HepG2 (cell line): ENCODE data around the gene STIM2. TPM values are rescaled to one million over a fixed set of nuclear protein-coding genes. Genes with fewer than 3 reads are reported as not detected.

ENCODE experiments used
- ATAC-seq: fragments of 200-7000 bp; cut with Tn5 transposase; 3 replicates; pipeline ENCODE4 v1.9.1; 2020; ENCODE audit warnings: mild to moderate bottlenecking, moderate library complexity
- BruUV-seq: library from RNA; stranded (reverse); fragments of 400-500 nt; replicated peaks from 2 replicates; lab custom pipeline; 2021; lab: Mats Ljungman, UMichigan
- CTCF ChIA-PET: fragments of 300-600 bp; formaldehyde crosslinking; extraction: SDS; loops from one replicate; lab custom pipeline; 2021; ENCODE audit warnings: low total read pairs, inconsistent platforms, low intra/inter-chr PET ratio; lab: Yijun Ruan, JAX
- POLR2A ChIA-PET: fragments of 350-600 bp; sonication (Branson Sonifier 250); formaldehyde crosslinking; loops from one replicate; lab custom pipeline; 2020; ENCODE audit warnings: antibody characterized with exemption, inconsistent platforms; lab: Yijun Ruan, JAX
- DNase-seq: peaks from one replicate; pipeline ENCODE4 v3.0.0-alpha.2; 2015; ENCODE audit warnings: low spot score
- FAIRE-seq: peaks from 3 replicates; lab custom pipeline; 2011; peaks lifted over from hg19 to GRCh38; lab: Jason Lieb, UNC
- H2AFZ ChIP-seq: one replicate; pipeline ENCODE4 v1.6.1; 2011; ENCODE audit warnings: low read length, inconsistent platforms
- H3K27ac ChIP-seq: fragments of 300-600 bp; 3 replicates; pipeline ENCODE4 v1.8.0; 2011; ENCODE audit warnings: mixed run types, mild to moderate bottlenecking, mixed read lengths, low read length, inconsistent platforms; ENCODE audit not compliant: insufficient read depth; ENCODE audit errors: extremely low read length
- H3K27me3 ChIP-seq, 2 experiments: fragments of 200-600 bp in 1 of 2; 2 replicates in 1 of 2; 3 replicates in 1 of 2; pipeline versions ENCODE4 v1.6.0 to v1.8.0; 2011; ENCODE audit warnings: low read length in 2 of 2, mild to moderate bottlenecking in 2 of 2, moderate library complexity in 2 of 2, inconsistent platforms in 1 of 2; ENCODE audit not compliant: insufficient read depth in 2 of 2, control insufficient read depth in 1 of 2
- H3K36me3 ChIP-seq, 2 experiments: fragments of 200-600 bp in 1 of 2; replicated peaks in 1 of 2; 2 replicates in 1 of 2; 3 replicates in 1 of 2; pipeline versions ENCODE4 v1.5.1 to v1.8.0; 2011; ENCODE audit warnings: low read length in 2 of 2, inconsistent platforms in 1 of 2; ENCODE audit not compliant: insufficient read depth in 2 of 2, control insufficient read depth in 1 of 2
- H3K4me1 ChIP-seq: 2 replicates; pipeline ENCODE4 v1.5.1; 2012; ENCODE audit warnings: low read length, inconsistent platforms; ENCODE audit not compliant: insufficient read depth
- H3K4me2 ChIP-seq: 2 replicates; pipeline ENCODE4 v1.6.0; 2011; ENCODE audit warnings: low read depth, low read length, inconsistent platforms
- H3K4me3 ChIP-seq, 3 experiments: fragments of 200-600 bp in 1 of 3; sonication (generic), shearing (Covaris generic) in 1 of 3; replicated peaks in 1 of 3; 2 replicates each; pipeline ENCODE4 v1.5.1; 2011 to 2016; ENCODE audit warnings: low read length in 3 of 3, inconsistent platforms in 2 of 3, low read depth in 2 of 3, mild to moderate bottlenecking in 2 of 3, control low read depth in 1 of 3, mixed read lengths in 1 of 3; ENCODE audit not compliant: insufficient read depth in 1 of 3
- H3K79me2 ChIP-seq: one replicate; pipeline ENCODE4 v1.6.1; 2011; ENCODE audit warnings: low read length, inconsistent platforms; ENCODE audit not compliant: insufficient read depth
- H3K9ac ChIP-seq: 2 replicates; pipeline ENCODE4 v1.6.0; 2011; ENCODE audit warnings: mild to moderate bottlenecking, low read depth, low read length, inconsistent platforms; ENCODE audit not compliant: insufficient read depth
- H3K9me3 ChIP-seq: 2 replicates; pipeline ENCODE4 v1.5.1; 2012; ENCODE audit warnings: mild to moderate bottlenecking, low read length
- H4K20me1 ChIP-seq: 2 replicates; pipeline ENCODE4 v1.6.0; 2011; ENCODE audit warnings: inconsistent platforms, mild to moderate bottlenecking, low read length, moderate library complexity; ENCODE audit not compliant: insufficient read depth
- ELF1 ChIP-seq: sonication (generic); formaldehyde crosslinking; IDR thresholded peaks from 2 replicates; pipeline ENCODE4 v1.4.0; 2020; ENCODE audit warnings: missing genetic modification reagents
- HOXA9 ChIP-seq: sonication (generic); formaldehyde crosslinking; IDR thresholded peaks from 2 replicates; pipeline ENCODE4 v1.8.1; 2022; ENCODE audit warnings: missing genetic modification reagents, mild to moderate bottlenecking, moderate library complexity, borderline replicate concordance
- NCOA5 ChIP-seq: sonication (generic); formaldehyde crosslinking; IDR thresholded peaks from 2 replicates; pipeline ENCODE4 v1.4.0; 2020; ENCODE audit warnings: missing genetic modification reagents
- NFE2L1 ChIP-seq: sonication (generic); formaldehyde crosslinking; IDR thresholded peaks from 2 replicates; pipeline ENCODE4 v1.4.0; 2020; ENCODE audit warnings: missing genetic modification reagents, mild to moderate bottlenecking, borderline replicate concordance
- RBM22 ChIP-seq: fragments of 200-400 bp; formaldehyde crosslinking; optimal IDR thresholded peaks from 2 replicates; pipeline ENCODE3; 2017; ENCODE audit warnings: mild to moderate bottlenecking, low read length, moderate library complexity
- TSC22D2 ChIP-seq: sonication (generic); formaldehyde crosslinking; IDR thresholded peaks from 2 replicates; pipeline ENCODE4 v1.5.1; 2020; ENCODE audit warnings: missing genetic modification reagents, mild to moderate bottlenecking, borderline replicate concordance
- YEATS2 ChIP-seq: sonication (generic); formaldehyde crosslinking; IDR thresholded peaks from 2 replicates; pipeline ENCODE4 v1.4.0; 2020; ENCODE audit warnings: missing genetic modification reagents, borderline replicate concordance
- ZFP62 ChIP-seq: sonication (generic); formaldehyde crosslinking; IDR thresholded peaks from 2 replicates; pipeline ENCODE4 v1.4.0; 2020; ENCODE audit warnings: missing genetic modification reagents
- ZMYM4 ChIP-seq: sonication (generic); formaldehyde crosslinking; IDR thresholded peaks from 2 replicates; pipeline ENCODE4 v1.8.1; 2023; ENCODE audit warnings: mild to moderate bottlenecking, missing genetic modification reagents
- ZNF138 ChIP-seq: sonication (generic); formaldehyde crosslinking; IDR thresholded peaks from 2 replicates; pipeline ENCODE4 v1.5.0; 2020; ENCODE audit warnings: mild to moderate bottlenecking, low read depth, missing genetic modification reagents
- ZNF468 ChIP-seq: sonication (generic); formaldehyde crosslinking; IDR thresholded peaks from 2 replicates; pipeline ENCODE4 v1.8.0; 2022; ENCODE audit warnings: mild to moderate bottlenecking, moderate library complexity, missing genetic modification reagents
- ZNF615 ChIP-seq: sonication (generic); formaldehyde crosslinking; IDR thresholded peaks from 2 replicates; pipeline ENCODE4 v1.5.0; 2020; ENCODE audit warnings: mild to moderate bottlenecking, missing genetic modification reagents, borderline replicate concordance
- WGBS: methylation state at CpG from one replicate; pipeline ENCODE4 v1.1.6; 2017; ENCODE audit warnings: low lambda C conversion rate; 5-methylcytosine and 5-hydroxymethylcytosine counted together
- in situ Hi-C: cut with HindIII; loops from 2 replicates; pipeline ENCODE4 v1.10.0; 2017; ENCODE audit warnings: low pct_unique_long_range_greater_than_20kb; ENCODE audit not compliant: extremely low pct_ligation_motif_present
- intact Hi-C: fragments of 100-400 bp; cut with micrococcal nuclease; formaldehyde crosslinking; loops from one replicate; pipeline ENCODE4 v1.10.0; 2022; ENCODE audit not compliant: unreplicated experiment
- polyA plus RNA-seq, 8 experiments: library from polyadenylated mRNA; depleted of rRNA in 3 of 8; stranded (reverse) in 7 of 8; unstranded in 1 of 8; fragments of >200 nt; fragmentation: Illumina TruSeq in 4 of 8; extraction: Trizol in 4 of 8; gene quantifications; 2 replicates each; pipeline versions ENCODE4 v1.2.1 to v1.2.3, GENCODE V29; 2011 to 2016; ENCODE audit warnings: low read depth in 4 of 8, missing spikeins in 1 of 8, mixed read lengths in 1 of 8; ENCODE audit not compliant: insufficient read depth in 1 of 8
- total RNA-seq, 5 experiments: library from RNA; depleted of rRNA; stranded (reverse); fragments of >200 nt; fragmentation: Illumina TruSeq; extraction: Trizol; gene quantifications; 2 replicates each; pipeline ENCODE4 v1.2.3, GENCODE V29; 2016; ENCODE audit warnings: low read depth in 1 of 5
- TF ChIP-seq, protein P1 (sequence below): sonication (generic); formaldehyde crosslinking; IDR thresholded peaks from 2 replicates; pipeline ENCODE4 v1.4.0; 2020; ENCODE audit warnings: mild to moderate bottlenecking, missing genetic modification reagents
- TF ChIP-seq, protein P2 (sequence below): sonication (generic); formaldehyde crosslinking; IDR thresholded peaks from 2 replicates; pipeline ENCODE4 v1.4.0; 2020; ENCODE audit warnings: mild to moderate bottlenecking, missing genetic modification reagents

STIM2 gene
- total and polyA plus RNA-seq, 2 of the 13 experiments (the other 11 are each of a cell fraction or from before 2014, with no cell fraction given): 19.3 to 19.4 TPM

DNA sequence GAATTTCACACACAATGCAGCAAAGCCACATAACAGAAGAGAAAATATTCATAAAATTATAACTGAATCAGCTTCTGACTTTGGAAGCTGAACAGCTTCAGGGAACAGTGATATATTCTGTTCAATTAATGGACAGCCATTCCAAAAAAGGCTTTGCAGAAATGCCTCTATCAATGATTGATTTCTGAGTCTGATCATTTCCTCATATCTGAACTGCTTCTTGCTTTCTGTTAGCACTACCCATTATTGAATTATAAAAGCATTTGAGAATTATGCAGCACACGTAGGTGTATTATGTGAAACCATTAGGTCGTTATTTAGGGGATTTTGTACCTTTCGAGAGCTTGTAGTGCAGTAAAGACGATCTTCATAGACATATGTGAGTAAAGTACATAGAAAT is 159.6 kb downstream of the STIM2 start:
- ChIA-PET POLR2A (no interaction called here), CTCF (no interaction called here)
- peaks cover 0 to 3% of the 10 kb centered on the region in 2 experiments; a peak in 1 of 5 replicates for H3K36me3 ChIP-seq
- FAIRE-seq (no peak), ATAC-seq (no peak), DNase-seq (no peak)
- H3K27ac ChIP-seq: no peak overlapping the region
- in situ Hi-C loops: loop anchor here (25.0 kb wide), 1 partner anchor 233 kb away; no protein-coding TSS in a partner anchor
- H3K9me3 ChIP-seq: no peaks in the 10 kb centered on the region
- no peaks in the 10 kb centered on the region for H3K4me1 ChIP-seq
- H3K79me2 ChIP-seq: no peaks in the 10 kb centered on the region
- TF ChIP-seq, protein P1, sequence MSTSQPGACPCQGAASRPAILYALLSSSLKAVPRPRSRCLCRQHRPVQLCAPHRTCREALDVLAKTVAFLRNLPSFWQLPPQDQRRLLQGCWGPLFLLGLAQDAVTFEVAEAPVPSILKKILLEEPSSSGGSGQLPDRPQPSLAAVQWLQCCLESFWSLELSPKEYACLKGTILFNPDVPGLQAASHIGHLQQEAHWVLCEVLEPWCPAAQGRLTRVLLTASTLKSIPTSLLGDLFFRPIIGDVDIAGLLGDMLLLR (CRISPR knock-in tag): no peak
- TF ChIP-seq YEATS2 (no peak), HOXA9 (CRISPR knock-in tag) (no peak), ZFP62 (no peak), ZMYM4 (CRISPR knock-in tag) (no peak), ZNF468 (CRISPR knock-in tag) (no peak), NCOA5 (no peak), RBM22 (no peak), TSC22D2 (no peak), ZNF615 (CRISPR knock-in tag) (no peak), ELF1 (CRISPR knock-in tag) (no peak), NFE2L1 (no peak), ZNF138 (no peak)
- TF ChIP-seq, protein P2, sequence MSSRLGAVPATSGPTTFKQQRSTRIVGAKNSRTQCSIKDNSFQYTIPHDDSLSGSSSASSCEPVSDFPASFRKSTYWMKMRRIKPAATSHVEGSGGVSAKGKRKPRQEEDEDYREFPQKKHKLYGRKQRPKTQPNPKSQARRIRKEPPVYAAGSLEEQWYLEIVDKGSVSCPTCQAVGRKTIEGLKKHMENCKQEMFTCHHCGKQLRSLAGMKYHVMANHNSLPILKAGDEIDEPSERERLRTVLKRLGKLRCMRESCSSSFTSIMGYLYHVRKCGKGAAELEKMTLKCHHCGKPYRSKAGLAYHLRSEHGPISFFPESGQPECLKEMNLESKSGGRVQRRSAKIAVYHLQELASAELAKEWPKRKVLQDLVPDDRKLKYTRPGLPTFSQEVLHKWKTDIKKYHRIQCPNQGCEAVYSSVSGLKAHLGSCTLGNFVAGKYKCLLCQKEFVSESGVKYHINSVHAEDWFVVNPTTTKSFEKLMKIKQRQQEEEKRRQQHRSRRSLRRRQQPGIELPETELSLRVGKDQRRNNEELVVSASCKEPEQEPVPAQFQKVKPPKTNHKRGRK (CRISPR knock-in tag): no peak
- 92% methylated on average over 4 of the region's 4 CpGs for WGBS
- no peaks in the 10 kb centered on the region for H3K27me3 ChIP-seq
- H3K4me2 ChIP-seq: no peak overlapping the region
- no TSS peak for BruUV-seq
- H3K9ac ChIP-seq: no peak overlapping the region
- intact Hi-C loops: no loop called here
- no peaks in the 10 kb centered on the region for H4K20me1 ChIP-seq
- no peak overlapping the region for H3K4me3 ChIP-seq
- H2AFZ ChIP-seq: no peak overlapping the region
